ENCODE data around the gene NELL1.

DNA sequence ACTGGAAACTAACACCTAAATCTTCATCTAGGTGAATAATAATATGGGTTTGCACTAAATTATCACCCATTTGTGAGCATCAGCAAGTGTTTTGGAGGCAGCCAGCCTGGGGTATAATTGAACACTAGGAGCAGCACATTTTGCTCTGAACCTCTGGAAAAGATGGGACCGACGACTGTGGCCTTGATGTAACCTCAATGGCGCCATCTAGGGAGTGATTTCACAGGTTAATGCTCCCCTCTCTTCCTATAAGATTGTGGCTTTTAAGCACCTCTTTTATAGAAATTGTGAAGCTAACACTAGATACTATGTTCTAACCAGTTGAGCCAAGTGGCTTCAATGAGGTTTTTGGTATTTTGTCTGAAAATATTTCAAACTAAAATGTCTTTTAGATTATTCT lies 203.7 kb downstream of the NELL1 start:
- TF ChIP-seq, protein P1, sequence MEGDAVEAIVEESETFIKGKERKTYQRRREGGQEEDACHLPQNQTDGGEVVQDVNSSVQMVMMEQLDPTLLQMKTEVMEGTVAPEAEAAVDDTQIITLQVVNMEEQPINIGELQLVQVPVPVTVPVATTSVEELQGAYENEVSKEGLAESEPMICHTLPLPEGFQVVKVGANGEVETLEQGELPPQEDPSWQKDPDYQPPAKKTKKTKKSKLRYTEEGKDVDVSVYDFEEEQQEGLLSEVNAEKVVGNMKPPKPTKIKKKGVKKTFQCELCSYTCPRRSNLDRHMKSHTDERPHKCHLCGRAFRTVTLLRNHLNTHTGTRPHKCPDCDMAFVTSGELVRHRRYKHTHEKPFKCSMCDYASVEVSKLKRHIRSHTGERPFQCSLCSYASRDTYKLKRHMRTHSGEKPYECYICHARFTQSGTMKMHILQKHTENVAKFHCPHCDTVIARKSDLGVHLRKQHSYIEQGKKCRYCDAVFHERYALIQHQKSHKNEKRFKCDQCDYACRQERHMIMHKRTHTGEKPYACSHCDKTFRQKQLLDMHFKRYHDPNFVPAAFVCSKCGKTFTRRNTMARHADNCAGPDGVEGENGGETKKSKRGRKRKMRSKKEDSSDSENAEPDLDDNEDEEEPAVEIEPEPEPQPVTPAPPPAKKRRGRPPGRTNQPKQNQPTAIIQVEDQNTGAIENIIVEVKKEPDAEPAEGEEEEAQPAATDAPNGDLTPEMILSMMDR (IDR thresholded peaks at IDR 0.05) = peak in 2 of 6 experiments; percentile 18
- TF ChIP-seq POLR2A (IDR thresholded peaks at IDR 0.05) = no peak

Data from adrenal gland (tissue), 5 donors.